ENCODE measurements around the gene RSF1.

- TF ChIP-seq CTCF (conservative IDR thresholded peaks at IDR 0.05; ENCODE audit: low read length) (no peak), EZH2phosphoT487 (IDR thresholded peaks at IDR 0.05; ENCODE audit: borderline replicate concordance, low read depth, low read length) (no peak)
Measured at GRCh38 chr11:77724636-77725035, 95.9 kb downstream of the RSF1 start.

Measured in OCI-LY7 (cell line).